Measurements from ENCODE around the gene TLR4. TPM values are rescaled to one million over a fixed set of nuclear protein-coding genes. Genes with fewer than 3 reads are reported as not detected.
A peak's percentile ranks its signal among the peaks of the same experiment; 100 is the strongest.

TLR4 gene
- total RNA-seq, 1 experiment from 2014 or later = 3.5 TPM

DNA sequence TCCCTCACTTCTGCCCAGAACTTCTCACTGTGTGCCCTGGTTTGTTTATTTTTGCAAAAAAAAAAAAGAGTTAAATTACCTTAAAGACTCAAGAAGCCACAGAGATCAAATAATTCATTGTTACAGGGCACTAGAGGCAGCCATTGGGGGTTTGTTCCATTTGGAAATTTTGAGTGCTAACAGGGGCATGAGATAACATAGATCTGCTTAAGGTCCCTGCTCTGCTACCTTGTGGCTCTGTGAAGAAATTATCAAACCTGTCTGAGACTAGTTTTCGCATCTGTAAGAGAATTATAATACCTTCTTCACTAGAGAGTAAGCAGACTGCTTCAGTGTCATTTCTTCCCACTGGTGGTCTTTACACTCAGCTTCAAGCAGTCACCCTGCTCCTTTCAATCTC lies 394 bp downstream of the TLR4 start:
- Histone ChIP-seq H3K36me3 (no peaks in the 10 kb centered on the region), H3K9me3 (no peaks in the 10 kb centered on the region), H3K27me3 (no peaks in the 10 kb centered on the region), H3K4me3 (peak overlapping the region; percentile 29)
- no peak for DNase-seq

DNA sequence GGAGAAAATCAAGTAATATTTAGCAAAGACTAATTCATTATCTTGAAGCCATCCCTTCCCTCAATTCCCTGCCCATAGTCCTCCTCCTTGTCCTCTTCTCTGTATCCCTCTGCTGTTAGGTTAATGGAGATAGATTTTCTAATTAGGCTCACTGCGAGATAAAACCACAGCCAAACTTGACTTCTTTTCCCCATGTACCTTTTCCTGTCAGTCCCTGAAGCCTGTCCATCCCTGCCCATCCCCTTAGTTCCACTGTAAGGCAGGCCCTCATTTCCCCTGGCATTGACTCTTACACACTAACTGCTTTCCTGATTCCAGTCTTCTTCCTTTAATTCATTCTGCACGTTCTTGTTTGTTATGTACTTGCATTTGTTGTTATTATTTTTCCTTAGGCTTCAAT lies 1.2 kb downstream of the TLR4 start:
- H3K9me3 ChIP-seq = no peaks in the 10 kb centered on the region
- no peak overlapping the region for H3K4me3 ChIP-seq

DNA sequence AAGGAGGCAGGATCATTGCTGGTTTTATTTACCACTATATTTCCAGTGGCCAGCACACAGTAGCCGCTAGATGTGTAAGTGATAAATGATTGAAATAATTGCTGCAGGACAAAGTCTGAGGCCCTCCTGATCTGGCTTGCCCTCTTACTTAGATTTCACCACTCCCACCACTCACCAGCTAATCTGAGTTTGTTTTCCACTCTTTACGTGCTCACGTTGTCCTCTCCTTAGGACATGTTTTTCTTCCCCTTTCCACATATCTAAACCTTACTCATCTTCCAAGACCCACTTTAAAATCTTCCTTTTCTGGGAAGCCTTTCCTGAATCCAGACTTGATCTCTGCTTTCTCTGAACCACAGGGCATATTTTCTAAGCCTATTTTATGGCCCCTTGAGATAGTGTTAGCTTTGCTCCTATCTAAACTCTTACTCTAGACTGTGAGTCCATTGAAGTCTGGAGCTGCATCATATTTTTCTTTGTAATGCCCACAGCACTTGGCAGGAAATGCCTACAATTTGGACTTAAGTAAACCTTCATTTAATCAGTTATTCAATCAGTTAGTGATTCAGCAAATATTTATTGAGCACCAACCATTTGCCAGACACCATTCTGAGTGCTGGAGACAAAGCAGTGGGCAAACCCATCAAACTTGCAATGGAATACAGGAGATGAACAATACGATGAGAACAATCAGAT lies 2.4 kb downstream of the TLR4 start:
- no peak overlapping the region for H3K4me3 ChIP-seq
- no peaks in the 10 kb centered on the region for H3K36me3 ChIP-seq
- H3K9me3 ChIP-seq = no peaks in the 10 kb centered on the region
- H3K27me3 ChIP-seq = no peaks in the 10 kb centered on the region
- no peak for DNase-seq

More for the DNA sequence above, 1.2 kb downstream of the TLR4 start:
- Histone ChIP-seq H3K27me3 (no peaks in the 10 kb centered on the region), H3K36me3 (no peaks in the 10 kb centered on the region)
- DNase-seq = no peak

DNA sequence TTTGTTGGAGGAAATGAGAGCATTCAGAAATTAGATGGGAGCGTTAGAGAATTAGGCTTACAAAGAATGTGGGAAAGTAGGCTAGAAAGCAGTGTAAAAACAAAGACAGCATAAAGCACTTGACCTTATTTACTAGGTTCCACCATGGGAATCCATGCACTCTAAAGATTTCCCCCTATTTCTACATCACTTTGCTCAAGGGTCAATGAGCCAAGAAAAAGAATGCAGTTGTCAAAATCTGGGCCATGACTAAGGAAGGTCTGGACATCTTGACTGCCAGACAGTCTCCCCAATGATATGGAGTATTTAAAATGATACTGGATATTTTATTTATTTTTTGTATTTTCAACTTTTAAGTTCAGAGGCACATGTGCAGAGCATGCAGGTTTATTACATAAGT lies 3.4 kb downstream of the TLR4 start:
- Histone ChIP-seq H3K36me3 (no peaks in the 10 kb centered on the region), H3K9me3 (no peaks in the 10 kb centered on the region), H3K27me3 (no peaks in the 10 kb centered on the region), H3K4me3 (no peak overlapping the region)
- no peak for DNase-seq

DNA sequence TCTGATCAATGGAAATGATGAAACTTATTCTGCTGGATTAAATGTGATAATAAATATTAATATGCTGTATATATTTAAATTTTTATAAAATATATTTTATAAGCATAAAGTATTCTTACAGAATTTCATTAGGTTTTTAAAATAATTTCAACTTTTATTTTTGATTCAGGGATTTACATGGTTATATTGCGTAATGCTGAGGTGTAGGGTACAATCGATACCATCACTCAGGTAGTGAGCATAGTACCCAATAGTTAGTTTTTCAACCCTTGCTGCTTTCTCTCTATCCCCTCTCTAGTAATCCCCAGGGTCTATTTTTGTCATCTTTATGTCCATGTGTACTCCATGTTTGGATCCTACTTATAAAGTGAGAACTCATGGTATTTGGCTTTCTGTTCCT lies 5.7 kb downstream of the TLR4 start:
- Histone ChIP-seq H3K27me3 (no peaks in the 10 kb centered on the region), H3K4me3 (no peak overlapping the region), H3K36me3 (no peaks in the 10 kb centered on the region), H3K9me3 (no peaks in the 10 kb centered on the region)
- DNase-seq = no peak

DNA sequence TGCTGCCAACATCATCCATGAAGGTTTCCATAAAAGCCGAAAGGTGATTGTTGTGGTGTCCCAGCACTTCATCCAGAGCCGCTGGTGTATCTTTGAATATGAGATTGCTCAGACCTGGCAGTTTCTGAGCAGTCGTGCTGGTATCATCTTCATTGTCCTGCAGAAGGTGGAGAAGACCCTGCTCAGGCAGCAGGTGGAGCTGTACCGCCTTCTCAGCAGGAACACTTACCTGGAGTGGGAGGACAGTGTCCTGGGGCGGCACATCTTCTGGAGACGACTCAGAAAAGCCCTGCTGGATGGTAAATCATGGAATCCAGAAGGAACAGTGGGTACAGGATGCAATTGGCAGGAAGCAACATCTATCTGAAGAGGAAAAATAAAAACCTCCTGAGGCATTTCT lies 10.1 kb downstream of the TLR4 start:
- DNase-seq = no peak
- Histone ChIP-seq H3K9me3 (no peaks in the 10 kb centered on the region), H3K4me3 (no peak overlapping the region), H3K27me3 (no peaks in the 10 kb centered on the region), H3K36me3 (no peaks in the 10 kb centered on the region)

DNA sequence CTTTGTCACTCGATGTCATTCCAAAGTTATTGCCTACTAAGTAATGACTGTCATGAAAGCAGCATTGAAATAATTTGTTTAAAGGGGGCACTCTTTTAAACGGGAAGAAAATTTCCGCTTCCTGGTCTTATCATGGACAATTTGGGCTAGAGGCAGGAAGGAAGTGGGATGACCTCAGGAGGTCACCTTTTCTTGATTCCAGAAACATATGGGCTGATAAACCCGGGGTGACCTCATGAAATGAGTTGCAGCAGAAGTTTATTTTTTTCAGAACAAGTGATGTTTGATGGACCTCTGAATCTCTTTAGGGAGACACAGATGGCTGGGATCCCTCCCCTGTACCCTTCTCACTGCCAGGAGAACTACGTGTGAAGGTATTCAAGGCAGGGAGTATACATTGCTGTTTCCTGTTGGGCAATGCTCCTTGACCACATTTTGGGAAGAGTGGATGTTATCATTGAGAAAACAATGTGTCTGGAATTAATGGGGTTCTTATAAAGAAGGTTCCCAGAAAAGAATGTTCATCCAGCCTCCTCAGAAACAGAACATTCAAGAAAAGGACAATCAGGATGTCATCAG lies 11.3 kb downstream of the TLR4 start:
- Histone ChIP-seq H3K4me3 (no peak overlapping the region), H3K27me3 (no peaks in the 10 kb centered on the region), H3K36me3 (no peaks in the 10 kb centered on the region), H3K9me3 (no peaks in the 10 kb centered on the region)
- no peak for DNase-seq

DNA sequence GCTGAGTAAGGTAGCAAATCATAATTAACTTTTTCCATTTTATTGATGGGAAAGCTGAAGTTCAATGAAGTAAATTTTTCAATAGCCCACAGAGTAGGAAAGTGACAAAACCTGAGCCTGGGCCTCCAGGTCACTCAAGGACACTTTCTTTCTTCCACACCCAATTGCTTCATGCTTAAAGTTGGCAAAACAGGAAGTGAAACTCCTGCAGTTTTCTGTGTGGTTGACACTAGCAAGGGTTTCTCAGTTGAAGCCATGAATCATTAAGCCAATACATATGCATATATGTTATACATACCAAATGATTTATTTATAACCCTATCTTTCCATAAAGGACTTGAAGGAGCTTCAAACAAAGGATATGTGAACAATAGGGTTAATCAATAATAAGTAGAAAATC lies 13.9 kb downstream of the TLR4 start:
- no peaks in the 10 kb centered on the region for H3K9me3 ChIP-seq
- no peaks in the 10 kb centered on the region for H3K27me3 ChIP-seq
- no peak for DNase-seq
- H3K4me3 ChIP-seq = no peak overlapping the region
- no peaks in the 10 kb centered on the region for H3K36me3 ChIP-seq

DNA sequence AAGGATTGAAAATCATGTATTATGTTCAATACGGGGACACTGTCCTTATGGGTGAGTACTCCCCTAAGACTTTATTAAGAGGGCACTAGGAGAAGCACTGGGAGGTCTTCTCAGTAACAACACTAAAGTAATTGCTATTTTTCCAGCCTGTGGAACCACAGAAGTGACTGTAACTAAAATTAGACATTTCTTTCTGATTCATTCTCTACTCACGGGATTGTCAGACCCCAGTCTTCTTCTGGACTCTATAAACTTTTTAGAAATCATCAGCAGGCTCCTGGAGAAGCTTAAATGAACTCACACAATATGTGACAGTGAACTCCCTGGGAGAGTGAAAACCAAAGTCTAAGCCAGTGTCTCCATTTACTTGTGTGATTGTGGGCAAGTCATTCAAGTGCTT lies 14.5 kb downstream of the TLR4 start:
- H3K27me3 ChIP-seq = no peaks in the 10 kb centered on the region
- no peak overlapping the region for H3K4me3 ChIP-seq
- DNase-seq = no peak
- no peaks in the 10 kb centered on the region for H3K9me3 ChIP-seq
- H3K36me3 ChIP-seq = no peaks in the 10 kb centered on the region

DNA sequence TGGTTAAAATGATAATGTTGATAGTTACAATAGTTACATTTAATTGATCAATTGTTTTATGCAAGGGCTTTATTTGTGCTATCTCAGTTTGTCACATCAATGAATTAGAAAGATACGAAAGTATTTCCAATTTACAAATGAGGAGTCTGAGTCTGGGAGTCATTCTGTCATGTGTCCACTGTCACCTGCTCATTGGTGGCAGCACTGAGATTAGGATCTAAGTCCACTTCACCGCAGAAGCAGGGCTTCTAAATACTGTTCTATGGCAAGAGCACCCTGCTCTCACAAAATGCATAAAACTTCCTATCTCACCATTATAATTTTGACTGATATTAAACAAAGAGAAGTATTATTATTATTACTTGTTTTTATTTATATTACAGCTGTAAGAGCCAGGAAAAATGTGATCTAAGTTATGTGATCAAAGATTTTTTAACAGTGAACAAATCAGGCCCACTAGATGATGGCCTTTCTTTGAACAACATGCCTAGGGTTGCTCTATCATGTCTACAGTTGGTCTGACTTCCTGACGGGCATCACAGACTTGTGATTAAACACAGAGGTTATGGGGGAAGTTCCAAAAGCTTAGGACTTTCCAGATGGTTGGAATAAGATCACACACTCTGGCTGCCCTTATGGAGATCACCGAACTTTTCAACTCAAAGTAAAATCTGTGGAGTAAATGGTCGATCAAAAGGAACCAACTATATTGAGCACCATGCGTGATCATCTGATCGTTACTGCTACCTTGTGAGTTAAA lies 15.1 kb downstream of the TLR4 start:
- DNase-seq = no peak
- no peaks in the 10 kb centered on the region for H3K27me3 ChIP-seq
- no peaks in the 10 kb centered on the region for H3K9me3 ChIP-seq
- H3K36me3 ChIP-seq = no peaks in the 10 kb centered on the region
- no peak overlapping the region for H3K4me3 ChIP-seq

DNA sequence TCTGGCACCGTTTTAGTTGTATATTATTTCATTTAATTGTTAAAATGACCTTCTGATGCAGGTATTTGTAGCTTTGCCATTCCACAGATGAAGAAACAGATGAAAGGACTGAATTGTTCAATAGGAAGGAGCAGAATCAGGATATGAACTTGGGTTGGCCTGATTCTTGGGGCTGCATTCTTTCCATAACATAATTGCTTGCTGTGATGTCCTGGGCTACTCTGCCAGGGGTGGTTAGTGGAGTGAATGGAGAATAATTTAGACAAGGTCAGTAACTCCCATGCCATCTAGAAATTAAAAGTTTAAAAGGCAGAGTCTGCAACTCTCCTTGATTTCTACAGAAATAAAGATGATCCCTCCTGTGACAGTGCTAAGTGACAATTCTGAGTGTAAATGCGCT lies 15.9 kb downstream of the TLR4 start:
- Histone ChIP-seq H3K4me3 (no peak overlapping the region), H3K27me3 (no peaks in the 10 kb centered on the region), H3K36me3 (no peaks in the 10 kb centered on the region), H3K9me3 (no peaks in the 10 kb centered on the region)
- no peak for DNase-seq

DNA sequence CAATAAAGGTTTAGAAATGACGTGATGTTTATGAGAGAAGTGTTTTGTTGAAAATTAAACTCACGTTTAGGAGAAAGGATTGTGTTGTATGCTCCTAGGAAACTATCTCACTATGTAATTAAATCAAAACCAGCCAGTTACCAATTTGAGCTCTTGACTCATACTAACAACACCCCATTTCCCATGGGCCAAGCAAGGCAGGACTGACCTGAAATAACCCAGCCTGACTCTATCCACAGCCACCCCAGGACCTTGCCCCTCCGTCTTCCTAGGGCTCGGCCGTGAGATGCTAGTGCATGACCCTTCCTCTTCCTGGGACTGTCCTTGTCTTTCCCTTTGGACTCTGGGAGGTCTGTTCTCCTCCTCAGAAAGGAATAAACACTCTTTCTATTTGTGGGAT lies 16.4 kb downstream of the TLR4 start:
- Histone ChIP-seq H3K9me3 (no peaks in the 10 kb centered on the region), H3K27me3 (no peaks in the 10 kb centered on the region), H3K4me3 (no peak overlapping the region), H3K36me3 (no peaks in the 10 kb centered on the region)
- peak; percentile 9 for DNase-seq

DNA sequence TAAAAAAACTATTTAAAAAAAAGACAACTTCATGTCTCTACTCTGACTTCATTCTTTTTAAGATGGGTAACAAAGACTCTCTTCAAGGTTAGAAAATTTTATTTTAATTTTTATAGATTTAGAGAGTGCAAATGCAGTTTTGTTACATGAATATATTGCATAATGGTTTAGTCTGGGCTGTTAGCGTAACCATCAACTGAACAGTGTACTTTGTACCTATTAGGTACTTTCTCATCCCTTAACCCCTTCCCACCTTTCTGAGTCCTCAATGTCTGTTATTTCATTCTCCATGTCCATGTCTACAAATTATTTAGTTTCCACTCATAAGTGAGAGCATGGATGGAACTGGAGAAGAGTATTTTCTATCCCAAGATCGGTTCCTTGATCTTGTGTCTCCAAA lies 16.8 kb downstream of the TLR4 start:
- H3K4me3 ChIP-seq = no peak overlapping the region

DNA sequence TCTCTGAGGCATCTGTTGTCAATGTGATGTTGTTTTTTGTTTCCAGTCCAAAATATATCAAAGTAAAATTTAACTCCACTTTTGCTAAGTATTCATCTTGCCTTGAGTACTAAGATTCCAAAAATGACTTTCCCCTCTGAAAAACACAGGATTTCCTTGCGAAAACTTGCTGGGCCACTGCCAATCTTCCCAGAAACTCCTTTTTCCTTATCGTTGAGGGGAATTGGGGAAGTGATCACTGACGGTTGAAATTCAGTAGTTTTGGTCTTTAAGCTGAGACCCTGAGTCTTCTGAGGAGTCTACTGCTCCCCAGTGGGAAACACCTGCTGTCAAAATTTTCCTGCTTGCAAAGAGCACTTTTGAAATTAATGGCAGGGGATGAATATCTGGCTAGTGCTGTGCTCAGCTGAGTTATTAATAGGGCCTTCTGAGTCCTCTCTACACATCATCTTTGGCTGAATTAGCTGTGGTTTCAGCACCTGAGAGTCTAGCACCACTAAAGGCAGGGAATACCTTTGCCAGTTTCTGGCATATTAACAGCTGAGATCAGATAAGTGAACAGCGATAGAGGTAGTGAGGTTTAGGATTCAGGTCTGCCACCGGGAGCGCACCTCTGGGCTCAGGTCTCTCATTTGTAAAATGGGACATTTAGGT lies 18.0 kb downstream of the TLR4 start:
- Histone ChIP-seq H3K4me3 (no peak overlapping the region), H3K9me3 (no peaks in the 10 kb centered on the region), H3K36me3 (no peaks in the 10 kb centered on the region), H3K27me3 (no peaks in the 10 kb centered on the region)
- no peak for DNase-seq

More for the DNA sequence above, 16.8 kb downstream of the TLR4 start:
- Histone ChIP-seq H3K9me3 (no peaks in the 10 kb centered on the region), H3K27me3 (no peaks in the 10 kb centered on the region), H3K36me3 (no peaks in the 10 kb centered on the region)
- no peak for DNase-seq

DNA sequence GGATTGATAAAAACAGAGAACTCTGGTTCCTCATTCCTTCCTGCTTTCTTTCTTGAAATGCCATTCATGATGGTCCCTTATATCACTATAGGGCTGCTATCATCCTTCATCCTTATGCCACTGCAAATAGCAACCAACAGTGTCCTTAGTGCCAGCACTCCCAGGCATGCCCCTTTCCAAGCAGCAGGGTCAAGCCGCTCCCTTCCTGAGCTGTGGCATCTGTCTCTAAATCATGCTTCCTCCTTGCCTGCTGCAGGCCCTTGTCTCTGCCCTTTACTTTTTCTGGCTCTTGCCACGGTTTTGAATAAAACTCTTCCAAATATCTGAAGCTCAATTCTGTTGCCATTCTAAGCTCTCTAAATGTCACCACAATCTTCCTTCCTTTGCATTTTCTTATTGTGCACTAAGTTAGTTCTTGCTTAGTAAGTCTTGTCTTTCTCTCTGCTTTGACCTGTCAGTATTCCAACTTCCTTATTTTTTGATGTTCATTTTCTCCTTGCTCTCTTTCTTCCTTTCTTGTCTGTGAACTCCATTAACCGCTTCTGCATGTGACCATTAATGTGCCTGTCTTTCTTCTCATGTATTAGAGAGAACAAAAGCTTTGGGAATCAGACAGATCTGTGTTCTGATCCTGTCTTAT lies 19.9 kb downstream of the TLR4 start:
- no peaks in the 10 kb centered on the region for H3K9me3 ChIP-seq
- DNase-seq = no peak
- H3K36me3 ChIP-seq = no peaks in the 10 kb centered on the region
- H3K27me3 ChIP-seq = no peaks in the 10 kb centered on the region
- H3K4me3 ChIP-seq = no peak overlapping the region

DNA sequence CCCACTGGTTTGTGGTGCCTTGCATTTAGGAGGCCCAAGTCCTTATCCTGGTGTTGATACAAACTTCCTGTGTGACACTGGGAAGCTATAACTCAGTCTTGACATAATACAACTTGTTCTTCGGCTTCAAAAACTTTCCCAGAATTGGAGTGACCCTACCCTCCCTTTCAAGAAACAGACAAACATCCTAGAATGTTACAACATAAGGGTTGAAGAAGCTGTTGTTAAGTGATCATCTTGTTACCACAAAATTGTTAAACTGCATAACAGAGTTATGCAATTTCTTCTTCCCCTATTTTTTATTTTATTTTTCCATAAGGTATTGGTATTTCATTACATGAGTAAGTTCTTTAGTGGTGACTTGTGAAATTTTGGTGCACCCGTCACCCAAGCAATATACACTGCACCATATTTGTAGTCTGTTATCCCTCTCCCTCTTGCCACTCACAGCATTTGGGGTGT lies 21.3 kb downstream of the TLR4 start:
- no peaks in the 10 kb centered on the region for H3K36me3 ChIP-seq
- no peak overlapping the region for H3K4me3 ChIP-seq
- no peak for DNase-seq
- no peaks in the 10 kb centered on the region for H3K27me3 ChIP-seq
- H3K9me3 ChIP-seq = no peaks in the 10 kb centered on the region

DNA sequence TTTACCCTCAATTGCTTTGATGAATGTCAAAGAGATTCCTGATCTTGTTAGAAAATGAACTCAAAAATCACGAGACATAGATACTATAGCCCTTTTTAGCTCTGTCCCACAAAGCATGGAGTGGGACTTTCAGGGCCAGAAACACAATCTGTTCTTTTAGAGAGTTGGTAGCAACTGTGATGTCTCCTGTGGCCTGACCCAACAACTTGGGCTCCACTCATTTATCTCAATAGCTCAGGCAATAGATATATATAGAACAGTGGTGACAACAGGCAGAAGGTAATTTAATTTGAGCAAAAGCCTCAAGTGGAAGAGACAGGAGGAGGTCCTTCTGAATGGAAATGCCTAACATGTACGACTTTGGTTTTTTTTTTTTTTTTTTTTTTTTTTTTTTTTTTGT lies 25.2 kb downstream of the TLR4 start:
- H3K36me3 ChIP-seq = no peaks in the 10 kb centered on the region
- H3K4me3 ChIP-seq = no peak overlapping the region
- no peaks in the 10 kb centered on the region for H3K27me3 ChIP-seq
- no peaks in the 10 kb centered on the region for H3K9me3 ChIP-seq
- no peak for DNase-seq

Data from MG63 (cell line).